Osteocyte (in vitro differentiated cells): Measurements from ENCODE around the gene ALG9. TPM values are rescaled to one million over a fixed set of nuclear protein-coding genes. Genes with fewer than 3 reads are reported as not detected.

Experiments
- DNase-seq: peaks from one replicate; pipeline ENCODE4 v3.0.0; 2021; ENCODE audit warnings: mixed read lengths; ENCODE audit not compliant: unreplicated experiment; ENCODE audit errors: extremely low spot score
- H3K27ac Mint-ChIP-seq: one replicate; pipeline ENCODE4 v1.8.0; 2021; ENCODE audit warnings: mild to moderate bottlenecking, mixed read lengths; ENCODE audit not compliant: unreplicated experiment
- H3K27me3 Mint-ChIP-seq: one replicate; pipeline ENCODE4 v1.8.0; 2021; ENCODE audit warnings: mixed read lengths; ENCODE audit not compliant: unreplicated experiment
- H3K36me3 Mint-ChIP-seq: one replicate; pipeline ENCODE4 v1.8.0; 2021; ENCODE audit warnings: mixed read lengths; ENCODE audit not compliant: unreplicated experiment
- H3K4me1 Mint-ChIP-seq: one replicate; pipeline ENCODE4 v1.8.0; 2021; ENCODE audit warnings: mixed read lengths; ENCODE audit not compliant: unreplicated experiment
- H3K4me3 Mint-ChIP-seq: one replicate; pipeline ENCODE4 v1.8.0; 2021; ENCODE audit warnings: mild to moderate bottlenecking, moderate library complexity, mixed read lengths; ENCODE audit not compliant: unreplicated experiment
- H3K9me3 Mint-ChIP-seq: one replicate; pipeline ENCODE4 v1.8.0; 2021; ENCODE audit warnings: mixed read lengths; ENCODE audit not compliant: unreplicated experiment
- CTCF ChIP-seq: fragments of 200-600 bp; sonication (generic); IDR thresholded peaks from 2 replicates; pipeline ENCODE4 v1.5.0; 2021; ENCODE audit warnings: antibody characterized with exemption, mild to moderate bottlenecking, moderate library complexity
- total RNA-seq: library from RNA; stranded (reverse); gene quantifications from 2 replicates; pipeline ENCODE4 v1.2.1, GENCODE V29; 2021

Gene ALG9
- total RNA-seq, 1 donor from 2014 or later = 41.7 TPM

- Mint-ChIP-seq H3K9me3 (peaks cover 11% of the 10 kb centered on the region), H3K4me3 (no peak overlapping the region), H3K27me3 (no peaks in the 10 kb centered on the region), H3K4me1 (peaks cover 38% of the 10 kb centered on the region), H3K27ac (peak overlapping the region; percentile 81), H3K36me3 (peaks cover 18% of the 10 kb centered on the region)
- no peak for TF ChIP-seq CTCF
- DNase-seq = no peak
These were observed 78.4 kb downstream of the ALG9 start for GRCh38 chr11:111792955-111793500.

- Mint-ChIP-seq H3K4me1 (peaks cover 38% of the 10 kb centered on the region), H3K27me3 (no peaks in the 10 kb centered on the region), H3K36me3 (peaks cover 15% of the 10 kb centered on the region), H3K9me3 (peaks cover 4% of the 10 kb centered on the region), H3K4me3 (no peak overlapping the region), H3K27ac (peak overlapping the region; percentile 81)
- no peak for DNase-seq
- no peak for TF ChIP-seq CTCF
These were observed 79.1 kb downstream of the ALG9 start for GRCh38 chr11:111792314-111792713.

GRCh38 chr11:111788464-111788863 is 82.9 kb downstream of the ALG9 start:
- Mint-ChIP-seq H3K27me3 (no peaks in the 10 kb centered on the region), H3K9me3 (no peaks in the 10 kb centered on the region), H3K4me1 (peaks cover 11% of the 10 kb centered on the region), H3K4me3 (no peak overlapping the region), H3K27ac (no peak overlapping the region), H3K36me3 (peaks cover 20% of the 10 kb centered on the region)
- DNase-seq = no peak
- TF ChIP-seq CTCF = no peak

GRCh38 chr11:111788051-111788450 is 83.3 kb downstream of the ALG9 start:
- peaks cover 7% of the 10 kb centered on the region for H3K4me1 Mint-ChIP-seq
- no peak for TF ChIP-seq CTCF
- H3K27me3 Mint-ChIP-seq = no peaks in the 10 kb centered on the region
- peaks cover 20% of the 10 kb centered on the region for H3K36me3 Mint-ChIP-seq
- no peaks in the 10 kb centered on the region for H3K9me3 Mint-ChIP-seq
- no peak for DNase-seq
- no peak overlapping the region for H3K27ac Mint-ChIP-seq
- H3K4me3 Mint-ChIP-seq = no peak overlapping the region

- no peaks in the 10 kb centered on the region for H3K9me3 Mint-ChIP-seq
- no peak overlapping the region for H3K27ac Mint-ChIP-seq
- no peak for TF ChIP-seq CTCF
- DNase-seq = no peak
- no peak overlapping the region for H3K4me3 Mint-ChIP-seq
- peaks cover 1% of the 10 kb centered on the region for H3K4me1 Mint-ChIP-seq
- peaks cover 14% of the 10 kb centered on the region for H3K36me3 Mint-ChIP-seq
- H3K27me3 Mint-ChIP-seq = no peaks in the 10 kb centered on the region
These were observed 85.4 kb downstream of the ALG9 start for GRCh38 chr11:111785886-111786412.
